Sigmoid colon (tissue), 7 donors: ENCODE measurements around the gene WWTR1. TPM values are rescaled to one million over a fixed set of nuclear protein-coding genes. Genes with fewer than 3 reads are reported as not detected.
A peak's percentile ranks its signal among the peaks of the same experiment; 100 is the strongest.

Experiments
- DNase-seq: peaks from one replicate; pipeline ENCODE4 v3.0.0-alpha.2; 2019
- H3K27ac ChIP-seq, 4 donors: fragments of 200-600 bp; sonication (generic); one replicate each; pipeline ENCODE4 v1.5.1; 2016 to 2019; ENCODE audit warnings: mild to moderate bottlenecking in 1 of 4
- H3K27me3 ChIP-seq, 3 donors: fragments of 200-600 bp; sonication (generic); one replicate each; pipeline ENCODE4 v1.5.1; 2019; ENCODE audit warnings: mild to moderate bottlenecking in 1 of 3
- H3K36me3 ChIP-seq, 4 donors: fragments of 200-600 bp; sonication (generic); one replicate each; pipeline ENCODE4 v1.5.1; 2016 to 2019
- H3K4me1 ChIP-seq, 4 donors: fragments of 200-600 bp; sonication (generic); one replicate each; pipeline ENCODE4 v1.5.1; 2017 to 2019
- H3K4me3 ChIP-seq, 4 donors: fragments of 200-600 bp; sonication (generic); one replicate each; pipeline ENCODE4 v1.5.1; 2017 to 2019; ENCODE audit warnings: mild to moderate bottlenecking in 2 of 4, moderate library complexity in 1 of 4
- H3K9me3 ChIP-seq, 4 donors: fragments of 200-600 bp in 3 of 4; sonication (generic) in 3 of 4; one replicate each; pipeline versions ENCODE4 v1.5.1 to v1.6.1; 2013 to 2019
- CTCF ChIP-seq, 4 experiments: fragments of 450-650 bp in 3 of 4; fragments of 200-600 bp in 1 of 4; IDR thresholded peaks; one replicate each; pipeline ENCODE4 v1.5.1; 2016 to 2019; ENCODE audit warnings: antibody characterized with exemption in 4 of 4, mild to moderate bottlenecking in 3 of 4, moderate library complexity in 2 of 4
- EP300 ChIP-seq, 4 donors: sonication (generic); formaldehyde crosslinking; IDR thresholded peaks; one replicate each; pipeline ENCODE4 v1.6.1; 2017; ENCODE audit warnings: antibody characterized with exemption in 4 of 4
- POLR2A ChIP-seq, 2 donors: fragments of 450-650 bp; IDR thresholded peaks; one replicate each; pipeline ENCODE4 v1.6.1; 2016; ENCODE audit warnings: antibody characterized with exemption in 2 of 2, mild to moderate bottlenecking in 2 of 2, moderate library complexity in 2 of 2
- POLR2AphosphoS5 ChIP-seq, 4 donors: sonication (generic); formaldehyde crosslinking; IDR thresholded peaks; one replicate each; pipeline ENCODE4 v1.6.1; 2017; ENCODE audit warnings: antibody characterized with exemption in 4 of 4
- WGBS, 2 donors: extraction: QIAGEN DNeasy Blood & Tissue Kit; methylation state at CpG; one replicate each; pipeline ENCODE4 v1.1.7; 2013; 5-methylcytosine and 5-hydroxymethylcytosine counted together
- intact Hi-C: fragments of 100-400 bp; cut with DNase I; formaldehyde crosslinking; loops from one replicate; pipeline ENCODE4 v1.15.1; 2023
- polyA plus RNA-seq, 3 donors: library from polyadenylated mRNA; stranded (reverse); fragments of 200-250 nt; gene quantifications; one replicate each; pipeline ENCODE4 v1.2.3, GENCODE V29; 2013
- small RNA-seq, 3 donors: library from RNA; depleted of rRNA; stranded (forward); fragments of <200 nt; gene quantifications; one replicate each; pipeline ENCODE3, GENCODE V24; 2016
- total RNA-seq, 4 donors: library from RNA; depleted of rRNA; stranded (reverse); fragments of >200 nt; gene quantifications; one replicate each; pipeline ENCODE4 v1.1.0, GENCODE V29; 2016
- donor health status: healthy with polysubstance abuse.
- donor health status: Bipolar disorder and iron deficiency.
- donor health status: healthy.

WWTR1 gene
- total and polyA plus RNA-seq, 7 donors: 7.9 to 340 (median 243) TPM

- Histone ChIP-seq H3K4me3 (no peak overlapping the region), H3K9me3 (no peaks in the 10 kb centered on the region), H3K27ac (peak overlapping the region in 2 of 4 donors; percentile 2 to 5), H3K4me1 (peaks cover 0 to 9% (median 6%) of the 10 kb centered on the region in 4 donors), H3K27me3 (no peaks in the 10 kb centered on the region), H3K36me3 (no peaks in the 10 kb centered on the region)
- no peak for TF ChIP-seq POLR2A (IDR thresholded peaks at IDR 0.05)
- no peak for TF ChIP-seq POLR2AphosphoS5 (IDR thresholded peaks at IDR 0.05)
- TF ChIP-seq CTCF (IDR thresholded peaks at IDR 0.05): no peak
- no peak for TF ChIP-seq EP300 (IDR thresholded peaks at IDR 0.05)
- intact Hi-C loops: no loop called here
- 23 to 63% methylated on average over 7 of the region's 7 CpGs for WGBS, 2 donors
- no peak for DNase-seq
These were observed 184.2 kb downstream of the WWTR1 start for GRCh38 chr3:149473357-149474249.

- H3K27ac ChIP-seq: no peak overlapping the region
- TF ChIP-seq EP300 (IDR thresholded peaks at IDR 0.05) (no peak), POLR2AphosphoS5 (IDR thresholded peaks at IDR 0.05) (no peak), CTCF (IDR thresholded peaks at IDR 0.05) (no peak), POLR2A (IDR thresholded peaks at IDR 0.05) (no peak)
- no peaks in the 10 kb centered on the region for H3K27me3 ChIP-seq
- H3K4me1 ChIP-seq: peaks cover 0 to 9% (median 6%) of the 10 kb centered on the region in 4 donors
- H3K9me3 ChIP-seq: no peaks in the 10 kb centered on the region
- intact Hi-C loops: no loop called here
- no peak overlapping the region for H3K4me3 ChIP-seq
- no peak for DNase-seq
- no peaks in the 10 kb centered on the region for H3K36me3 ChIP-seq
- WGBS, 2 donors: 79 to 83% methylated on average over 2 of the region's 2 CpGs
These were observed 185.6 kb downstream of the WWTR1 start for GRCh38 chr3:149472030-149472797.

GRCh38 chr3:149470381-149470780 lies 187.4 kb downstream of the WWTR1 start:
- Histone ChIP-seq H3K27me3 (no peaks in the 10 kb centered on the region), H3K9me3 (no peaks in the 10 kb centered on the region), H3K4me1 (peaks cover 0 to 9% (median 6%) of the 10 kb centered on the region in 4 donors), H3K36me3 (no peaks in the 10 kb centered on the region), H3K27ac (no peak overlapping the region), H3K4me3 (no peak overlapping the region)
- WGBS, 2 donors: 77 to 88% methylated on average over 3 of the region's 3 CpGs
- no peak for DNase-seq
- intact Hi-C loops: no loop called here
- no peak for TF ChIP-seq EP300 (IDR thresholded peaks at IDR 0.05)
- TF ChIP-seq POLR2AphosphoS5 (IDR thresholded peaks at IDR 0.05): no peak
- TF ChIP-seq POLR2A (IDR thresholded peaks at IDR 0.05): no peak
- no peak for TF ChIP-seq CTCF (IDR thresholded peaks at IDR 0.05)

- no peak for DNase-seq
- Histone ChIP-seq H3K4me1 (peaks cover 0 to 7% (median 5%) of the 10 kb centered on the region in 4 donors), H3K27ac (no peak overlapping the region), H3K9me3 (no peaks in the 10 kb centered on the region), H3K27me3 (no peaks in the 10 kb centered on the region), H3K4me3 (no peak overlapping the region), H3K36me3 (no peaks in the 10 kb centered on the region)
- intact Hi-C loops: no loop called here
- TF ChIP-seq POLR2A (IDR thresholded peaks at IDR 0.05): no peak
- TF ChIP-seq POLR2AphosphoS5 (IDR thresholded peaks at IDR 0.05): no peak
- TF ChIP-seq EP300 (IDR thresholded peaks at IDR 0.05): no peak
- WGBS, 2 donors: 91 to 94% methylated on average over 2 of the region's 2 CpGs
These were observed 189.2 kb downstream of the WWTR1 start for GRCh38 chr3:149468504-149469212.

Small RNA genes lying within 50 kb of the gene (small RNA-seq; reads per million reads assigned to genes)
- gene RNU6-1098P: 0 reads per million in 3 donors

Other genes with a start within 250 kb of the WWTR1 start
- 10 to 100 TPM in 2 of 4 donors, 1 to 10 TPM in 2; 4.1 to 17.1 (median 10.6) TPM for gene TM4SF4, start 183.3 kb downstream of the WWTR1 start, total RNA-seq
- gene TM4SF4, start 183.3 kb downstream of the WWTR1 start, polyA plus RNA-seq: 1 to 10 TPM in 1 of 3 donors, under 1 TPM in 1, not detected in 1; 0.92 to 5.8 TPM
- gene COMMD2, start 94.5 kb upstream of the WWTR1 start, total RNA-seq: 10 to 100 TPM; 17.1 to 27.5 (median 22.6) TPM
- gene COMMD2, start 94.5 kb upstream of the WWTR1 start, polyA plus RNA-seq: 10 to 100 TPM; 10.2 to 14.3 (median 12.1) TPM
- not detected for gene ANKUB1, start 134.5 kb upstream of the WWTR1 start, total RNA-seq
- not detected for gene ANKUB1, start 134.5 kb upstream of the WWTR1 start, polyA plus RNA-seq
- gene RNF13, start 155.2 kb upstream of the WWTR1 start, total RNA-seq: 100 to 1,000 TPM in 2 of 4 donors, 10 to 100 TPM in 2; 78.3 to 110 (median 94.1) TPM
- gene RNF13, start 155.2 kb upstream of the WWTR1 start, polyA plus RNA-seq: 10 to 100 TPM; 15.6 to 34.4 (median 19.0) TPM